Stimulated activated CD8-positive, alpha-beta memory T cell treated with anti-CD3 and anti-CD28 coated beads, Interleukin-7, amount 100 ng/mL, for 48 hours (primary cell): ENCODE results near the gene MYL12B.
"Not testable (repeated sequence)": the region's sequence is repeated elsewhere in the genome, so short reads cannot be mapped to it uniquely, and the experiment has no call there.

Source experiments
- DNase-seq, 2 donors: peaks; one replicate each; pipeline ENCODE4 v3.0.0-alpha.2; 2020; ENCODE audit warnings: low read depth in 1 of 2; ENCODE audit errors: extremely low read depth in 1 of 2

The MYL12B gene

GRCh38 chr18:3294435-3295080 lies 32.6 kb downstream of the MYL12B start:
- DNase-seq: no peak

GRCh38 chr18:3297025-3297984 lies 35.4 kb downstream of the MYL12B start:
- peak; percentile 76 to 91 for DNase-seq

GRCh38 chr18:3304832-3305231 lies 42.9 kb downstream of the MYL12B start:
- no peak for DNase-seq

- peak in 1 of 2 donors; percentile 44 for DNase-seq
Measured at GRCh38 chr18:3305354-3305762, 43.4 kb downstream of the MYL12B start.

- DNase-seq: no peak
Measured at GRCh38 chr18:3305933-3306332, 44.0 kb downstream of the MYL12B start.

GRCh38 chr18:3306391-3306790 lies 44.5 kb downstream of the MYL12B start:
- DNase-seq: no peak

GRCh38 chr18:3313685-3314084 lies 51.8 kb downstream of the MYL12B start:
- no peak for DNase-seq

GRCh38 chr18:3315344-3315743 lies 53.4 kb downstream of the MYL12B start:
- DNase-seq: not testable (repeated sequence)

- no peak for DNase-seq
Measured at GRCh38 chr18:3319399-3319798, 57.5 kb downstream of the MYL12B start.

GRCh38 chr18:3319894-3320454 lies 58.0 kb downstream of the MYL12B start:
- no peak for DNase-seq

GRCh38 chr18:3321133-3321812 lies 59.3 kb downstream of the MYL12B start:
- no peak for DNase-seq

GRCh38 chr18:3323900-3324299 lies 62.0 kb downstream of the MYL12B start:
- no peak for DNase-seq
